ENCODE results near the gene SHC2.

DNA sequence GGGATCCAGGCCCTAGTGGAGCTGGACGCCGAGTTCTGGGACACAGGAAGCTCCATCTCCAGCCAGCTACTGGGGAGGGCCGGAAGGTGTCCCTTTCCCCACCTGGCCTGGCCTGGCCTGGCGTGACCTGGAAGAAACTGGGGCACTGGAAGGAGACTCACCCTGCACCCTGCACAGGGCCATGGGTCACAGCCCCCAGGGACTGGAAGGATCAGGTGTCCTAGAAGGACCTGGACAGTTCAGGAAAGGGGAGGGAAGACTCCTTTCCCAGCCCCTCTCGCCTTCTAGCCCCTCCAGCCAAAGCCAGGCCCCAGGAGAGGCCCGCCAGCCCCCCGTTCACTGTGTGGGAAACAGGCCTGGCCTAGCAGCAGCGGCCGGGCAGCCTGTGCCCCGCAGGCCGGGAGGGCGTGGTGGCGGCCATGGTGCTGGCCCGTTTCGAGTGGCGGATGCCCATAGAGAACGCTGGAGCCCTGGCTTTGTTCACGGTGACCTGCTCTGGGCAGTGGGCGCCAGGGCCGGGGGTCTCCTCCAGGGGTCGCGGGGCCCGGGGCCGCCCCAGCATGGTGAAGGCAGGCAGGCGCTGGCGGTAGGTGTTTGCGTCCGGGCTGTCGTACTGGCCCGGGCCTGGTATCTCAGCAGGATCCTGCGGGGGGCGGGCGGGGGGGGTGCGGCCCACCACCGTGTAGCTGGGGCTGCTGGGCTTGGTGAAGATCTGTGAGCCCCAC lies 2.8 kb upstream of the SHC2 start:
- TF ChIP-seq, protein P1, sequence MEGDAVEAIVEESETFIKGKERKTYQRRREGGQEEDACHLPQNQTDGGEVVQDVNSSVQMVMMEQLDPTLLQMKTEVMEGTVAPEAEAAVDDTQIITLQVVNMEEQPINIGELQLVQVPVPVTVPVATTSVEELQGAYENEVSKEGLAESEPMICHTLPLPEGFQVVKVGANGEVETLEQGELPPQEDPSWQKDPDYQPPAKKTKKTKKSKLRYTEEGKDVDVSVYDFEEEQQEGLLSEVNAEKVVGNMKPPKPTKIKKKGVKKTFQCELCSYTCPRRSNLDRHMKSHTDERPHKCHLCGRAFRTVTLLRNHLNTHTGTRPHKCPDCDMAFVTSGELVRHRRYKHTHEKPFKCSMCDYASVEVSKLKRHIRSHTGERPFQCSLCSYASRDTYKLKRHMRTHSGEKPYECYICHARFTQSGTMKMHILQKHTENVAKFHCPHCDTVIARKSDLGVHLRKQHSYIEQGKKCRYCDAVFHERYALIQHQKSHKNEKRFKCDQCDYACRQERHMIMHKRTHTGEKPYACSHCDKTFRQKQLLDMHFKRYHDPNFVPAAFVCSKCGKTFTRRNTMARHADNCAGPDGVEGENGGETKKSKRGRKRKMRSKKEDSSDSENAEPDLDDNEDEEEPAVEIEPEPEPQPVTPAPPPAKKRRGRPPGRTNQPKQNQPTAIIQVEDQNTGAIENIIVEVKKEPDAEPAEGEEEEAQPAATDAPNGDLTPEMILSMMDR (conservative IDR thresholded peaks at IDR 0.05; ENCODE audit: low read depth, low read length): no peak
- no peak for TF ChIP-seq EZH2 (IDR thresholded peaks at IDR 0.05; ENCODE audit: borderline replicate concordance, low read depth, low read length, poor library complexity, severe bottlenecking)
